IMR-90 (cell line): Measurements from ENCODE around the gene MCRS1. TPM values are rescaled to one million over a fixed set of nuclear protein-coding genes. Genes with fewer than 3 reads are reported as not detected.

Source experiments
- ATAC-seq: fragments of 200-7000 bp; cut with Tn5 transposase; 2 replicates; pipeline ENCODE4 v1.9.1; 2020; ENCODE audit warnings: low read depth, mild to moderate bottlenecking, moderate library complexity
- BruUV-seq: library from RNA; stranded (reverse); fragments of 400-500 nt; replicated peaks from 2 replicates; lab custom pipeline; 2021; lab: Mats Ljungman, UMichigan
- CTCF ChIA-PET: fragments of 300-600 bp; formaldehyde crosslinking; extraction: SDS; loops from one replicate; lab custom pipeline; 2021; ENCODE audit warnings: antibody characterized with exemption; lab: Yijun Ruan, JAX
- POLR2A ChIA-PET: fragments of 300-600 bp; sonication (Branson Sonifier 250); formaldehyde crosslinking; loops from one replicate; lab custom pipeline; 2022; ENCODE audit warnings: antibody characterized with exemption; ENCODE audit not compliant: unreplicated experiment; lab: Charles Lee
- DNase-seq: peaks from one replicate; pipeline ENCODE4 v3.0.0; 2013
- H2AFZ ChIP-seq: replicated peaks from 2 replicates; pipeline ENCODE3; 2013; ENCODE audit warnings: low read length, mild to moderate bottlenecking; ENCODE audit not compliant: poor library complexity
- H2AK5ac ChIP-seq: 2 replicates; pipeline ENCODE4 v1.6.1; 2013; ENCODE audit warnings: low read depth, low read length, inconsistent platforms
- H2AK9ac ChIP-seq: replicated peaks from 2 replicates; pipeline ENCODE3; 2013; ENCODE audit warnings: mild to moderate bottlenecking, low read depth, low read length, moderate library complexity; ENCODE audit not compliant: poor library complexity
- H2BK120ac ChIP-seq: 2 replicates; pipeline ENCODE4 v1.6.1; 2013; ENCODE audit warnings: low read depth, low read length, inconsistent platforms
- H2BK15ac ChIP-seq: 3 replicates; pipeline ENCODE4 v1.6.1; 2013; ENCODE audit warnings: low read depth, low read length, inconsistent platforms
- H2BK20ac ChIP-seq: 2 replicates; pipeline ENCODE4 v1.6.1; 2013; ENCODE audit warnings: low read depth, mild to moderate bottlenecking, inconsistent platforms, low read length, moderate library complexity
- H2BK5ac ChIP-seq: 2 replicates; pipeline ENCODE4 v1.6.1; 2013; ENCODE audit warnings: mild to moderate bottlenecking, low read depth, low read length, inconsistent platforms; ENCODE audit not compliant: poor library complexity, severe bottlenecking
- H3K14ac ChIP-seq: replicated peaks from 2 replicates; pipeline ENCODE4 v1.6.1; 2013; ENCODE audit warnings: low read depth, low read length, inconsistent platforms
- H3K18ac ChIP-seq: 2 replicates; pipeline ENCODE4 v1.6.1; 2013; ENCODE audit warnings: low read depth, low read length, control low read depth
- H3K23ac ChIP-seq: 2 replicates; pipeline ENCODE4 v1.6.1; 2013; ENCODE audit warnings: low read depth, low read length, inconsistent platforms
- H3K27ac ChIP-seq: 2 replicates; pipeline ENCODE4 v1.5.1; 2013; ENCODE audit warnings: mild to moderate bottlenecking, control low read depth, low read length; ENCODE audit not compliant: insufficient read depth
- H3K27me3 ChIP-seq: 2 replicates; pipeline ENCODE4 v1.6.1; 2013; ENCODE audit warnings: low read length; ENCODE audit not compliant: control insufficient read depth, insufficient read depth
- H3K36me3 ChIP-seq: 2 replicates; pipeline ENCODE4 v1.6.1; 2013; ENCODE audit warnings: low read length, mixed read lengths; ENCODE audit not compliant: control insufficient read depth, insufficient read depth
- H3K4ac ChIP-seq: 2 replicates; pipeline ENCODE4 v1.6.1; 2013; ENCODE audit warnings: low read depth, low read length, inconsistent platforms
- H3K4me1 ChIP-seq: 2 replicates; pipeline ENCODE4 v1.6.1; 2013; ENCODE audit warnings: low read length, mixed read lengths; ENCODE audit not compliant: control insufficient read depth, insufficient read depth
- H3K4me2 ChIP-seq: 2 replicates; pipeline ENCODE4 v1.6.1; 2013; ENCODE audit warnings: low read depth, mild to moderate bottlenecking, control low read depth, low read length, moderate library complexity
- H3K4me3 ChIP-seq: 2 replicates; pipeline ENCODE4 v1.5.1; 2013; ENCODE audit warnings: low read depth, mild to moderate bottlenecking, control low read depth, low read length, moderate library complexity; ENCODE audit not compliant: insufficient read depth
- H3K56ac ChIP-seq: 2 replicates; pipeline ENCODE4 v1.6.1; 2013; ENCODE audit warnings: low read length, inconsistent platforms; ENCODE audit not compliant: insufficient read depth; ENCODE audit errors: extremely low read depth
- H3K79me1 ChIP-seq, 2 experiments: 2 replicates each; pipeline ENCODE4 v1.6.1; 2013; ENCODE audit warnings: low read length in 2 of 2, inconsistent platforms in 1 of 2, low read depth in 1 of 2
- H3K9ac ChIP-seq: 2 replicates; pipeline ENCODE4 v1.6.1; 2013; ENCODE audit warnings: low read depth, low read length, control low read depth
- H3K9me1 ChIP-seq: 2 replicates; pipeline ENCODE4 v1.6.1; 2013; ENCODE audit warnings: low read length, inconsistent platforms; ENCODE audit not compliant: insufficient read depth
- H3K9me3 ChIP-seq: 2 replicates; pipeline ENCODE4 v1.6.1; 2013; ENCODE audit warnings: low read length; ENCODE audit not compliant: control insufficient read depth, insufficient read depth
- H4K20me1 ChIP-seq: 2 replicates; pipeline ENCODE4 v1.6.1; 2013; ENCODE audit warnings: low read length, inconsistent platforms; ENCODE audit not compliant: insufficient read depth
- H4K5ac ChIP-seq: 2 replicates; pipeline ENCODE4 v1.6.1; 2013; ENCODE audit warnings: mild to moderate bottlenecking, low read depth, low read length, control low read depth
- H4K8ac ChIP-seq, 2 experiments: 2 replicates each; pipeline ENCODE4 v1.6.1; 2013; ENCODE audit warnings: low read depth in 2 of 2, low read length in 2 of 2, control low read depth in 1 of 2, inconsistent platforms in 1 of 2
- H4K91ac ChIP-seq: 2 replicates; pipeline ENCODE4 v1.6.1; 2013; ENCODE audit warnings: low read depth, low read length, inconsistent platforms; ENCODE audit not compliant: insufficient read depth
- BHLHE40 ChIP-seq: fragments of 150-350 bp; IDR thresholded peaks from 2 replicates; pipeline ENCODE4 v1.6.1; 2016; ENCODE audit warnings: mild to moderate bottlenecking, low read depth, low read length
- CEBPB ChIP-seq: IDR thresholded peaks from 2 replicates; pipeline ENCODE4 v1.6.1; 2012; ENCODE audit warnings: low read depth, low read length, improper control_type of control experiment
- CHD1 ChIP-seq: IDR thresholded peaks from 2 replicates; pipeline ENCODE4 v1.6.1; 2012; ENCODE audit warnings: low read depth, low read length, improper control_type of control experiment
- CTCF ChIP-seq: conservative IDR thresholded peaks from 2 replicates; pipeline ENCODE4 v1.5.1; 2012; ENCODE audit warnings: mild to moderate bottlenecking, low read depth, low read length, improper control_type of control experiment
- ELK1 ChIP-seq: fragments of 150-350 bp; IDR thresholded peaks from 2 replicates; pipeline ENCODE4 v1.6.1; 2016; ENCODE audit warnings: low read depth, mild to moderate bottlenecking, low read length, moderate library complexity, borderline replicate concordance
- FOS ChIP-seq: fragments of 150-350 bp; IDR thresholded peaks from 2 replicates; pipeline ENCODE4 v1.6.1; 2016; ENCODE audit warnings: low read depth, low read length
- MAFK ChIP-seq: IDR thresholded peaks from 2 replicates; pipeline ENCODE4 v1.6.1; 2012; ENCODE audit warnings: low read depth, low read length, improper control_type of control experiment
- MAZ ChIP-seq: IDR thresholded peaks from 2 replicates; pipeline ENCODE4 v1.6.1; 2012; ENCODE audit warnings: low read depth, mild to moderate bottlenecking, low read length, improper control_type of control experiment, moderate library complexity, borderline replicate concordance
- MXI1 ChIP-seq: IDR thresholded peaks from 2 replicates; pipeline ENCODE4 v1.6.1; 2012; ENCODE audit warnings: low read depth, mild to moderate bottlenecking, low read length, moderate library complexity, borderline replicate concordance
- NFE2L2 ChIP-seq: fragments of 150-350 bp; IDR thresholded peaks from 2 replicates; pipeline ENCODE4 v1.6.1; 2016; ENCODE audit warnings: low read depth, mild to moderate bottlenecking, low read length
- POLR2A ChIP-seq: IDR thresholded peaks from 2 replicates; pipeline ENCODE4 v1.6.1; 2012; ENCODE audit warnings: mild to moderate bottlenecking, low read depth, low read length
- RAD21 ChIP-seq: IDR thresholded peaks from 2 replicates; pipeline ENCODE4 v1.6.1; 2012; ENCODE audit warnings: low read length, improper control_type of control experiment
- RCOR1 ChIP-seq: IDR thresholded peaks from 2 replicates; pipeline ENCODE4 v1.6.1; 2012; ENCODE audit warnings: mild to moderate bottlenecking, low read length, improper control_type of control experiment; ENCODE audit not compliant: insufficient replicate concordance
- SMC3 ChIP-seq: fragments of 150-350 bp; IDR thresholded peaks from 2 replicates; pipeline ENCODE4 v1.6.1; 2016; ENCODE audit warnings: low read depth, mild to moderate bottlenecking, antibody characterized with exemption, low read length, moderate library complexity
- USF2 ChIP-seq: fragments of 150-350 bp; IDR thresholded peaks from 2 replicates; pipeline ENCODE4 v1.6.1; 2017; ENCODE audit warnings: mild to moderate bottlenecking, antibody characterized with exemption, low read length, low read depth
- WGBS, 2 experiments: methylation state at CpG; one replicate each; pipeline versions ENCODE4 v1.1.5 to v1.1.7; 2013; ENCODE audit warnings: missing lambda C conversion rate in 2 of 2; ENCODE audit not compliant: insufficient read length in 1 of 2; ENCODE audit errors: extremely low coverage in 2 of 2; 5-methylcytosine and 5-hydroxymethylcytosine counted together
- dilution Hi-C: fragments of 300-500 bp; cut with HindIII; formaldehyde crosslinking; loops from one replicate; pipeline ENCODE4 v1.14.3; 2018; ENCODE audit warnings: low sequenced_read_pairs; ENCODE audit not compliant: unreplicated experiment
- in situ Hi-C: fragments of 300-500 bp; cut with MboI; formaldehyde crosslinking; loops from 3 replicates; pipeline ENCODE4 v1.14.3; 2019; ENCODE audit warnings: low sequenced_read_pairs, inconsistent platforms, mixed read lengths
- intact Hi-C: fragments of 100-400 bp; cut with micrococcal nuclease; formaldehyde crosslinking; loops from 2 replicates; pipeline ENCODE4 v1.10.0; 2022
- polyA plus RNA-seq, 3 experiments: library from polyadenylated mRNA; depleted of rRNA; stranded (reverse); fragments of >200 nt; gene quantifications; 2 replicates each; pipeline ENCODE4 v1.2.3, GENCODE V29; 2012; ENCODE audit warnings: low replicate concordance in 1 of 3
- total RNA-seq: library from RNA; depleted of rRNA; stranded (reverse); fragments of >200 nt; gene quantifications from 2 replicates; pipeline ENCODE4 v1.2.3, GENCODE V29; 2012

MCRS1 gene
- total and polyA plus RNA-seq, 2 of the 4 experiments (the other 2 are of a cell fraction) = 72.9 to 73.2 TPM

GRCh38 chr12:49577589-49578315, 9.8 kb upstream of the MCRS1 start:
- H2BK120ac ChIP-seq = no peak overlapping the region
- H3K56ac ChIP-seq = no peak overlapping the region
- no TSS peak for BruUV-seq
- TF ChIP-seq POLR2A = no peak
- TF ChIP-seq ELK1 = no peak
- no peak for TF ChIP-seq FOS
- no peak for TF ChIP-seq USF2
- TF ChIP-seq CTCF = no peak
- no peak for TF ChIP-seq MAFK
- TF ChIP-seq RAD21 = no peak
- no peak for TF ChIP-seq CEBPB
- TF ChIP-seq MAZ = no peak
- no peak for TF ChIP-seq RCOR1
- no peak for TF ChIP-seq NFE2L2
- TF ChIP-seq SMC3 = no peak
- TF ChIP-seq BHLHE40 = no peak
- TF ChIP-seq MXI1 = no peak
- no peak for TF ChIP-seq CHD1

More at GRCh38 chr12:49577589-49578315, 9.8 kb upstream of the MCRS1 start:
- no peak overlapping the region for H2BK5ac ChIP-seq
- ChIA-PET POLR2A (interaction anchor here (0.6 kb wide), 1 partner anchor 1449 kb away, joined by 5 read pairs; no protein-coding TSS in a partner anchor), CTCF (no interaction called here)
- in situ Hi-C loops (no loop called here), intact Hi-C loops (no loop called here), dilution Hi-C loops (no loop called here)
- H3K4me2 ChIP-seq = no peak overlapping the region
- no peak overlapping the region for H2AFZ ChIP-seq
- no peak overlapping the region for H2AK9ac ChIP-seq
- H4K20me1 ChIP-seq = peaks cover 9% of the 10 kb centered on the region
- H2AK5ac ChIP-seq = no peak overlapping the region
- no peak overlapping the region for H2BK20ac ChIP-seq
- H3K4me1 ChIP-seq = no peaks in the 10 kb centered on the region; the same call in 1 of the 2 replicates
- no peak overlapping the region for H3K4me3 ChIP-seq
- DNase-seq (no peak), ATAC-seq (no peak)
- no peak overlapping the region for H3K9ac ChIP-seq
- H3K79me1 ChIP-seq = peaks cover 6 to 13% of the 10 kb centered on the region in 2 experiments; a peak in 3 of 4 replicates
- H3K27me3 ChIP-seq = no peaks in the 10 kb centered on the region
- no peak overlapping the region for H4K8ac ChIP-seq
- no peak overlapping the region for H4K91ac ChIP-seq
- 70% methylated on average over 4 of the region's 9 CpGs; no CpG with 5 or more reads in 1 of the 2 experiments for WGBS, 2 experiments
- no peaks in the 10 kb centered on the region; the same call in 1 of the 2 replicates for H3K36me3 ChIP-seq
- H3K9me3 ChIP-seq = no peaks in the 10 kb centered on the region
- H3K23ac ChIP-seq = no peak overlapping the region
- no peak overlapping the region for H3K14ac ChIP-seq
- no peak overlapping the region for H3K27ac ChIP-seq
- H3K4ac ChIP-seq = no peak overlapping the region
- H4K5ac ChIP-seq = no peak overlapping the region
- no peak overlapping the region for H2BK15ac ChIP-seq
- no peak overlapping the region for H3K18ac ChIP-seq
- H3K9me1 ChIP-seq = no peaks in the 10 kb centered on the region
